ENCODE data around the gene NDUFAF2.

Gene NDUFAF2

GRCh38 chr5:60959156-60959555 lies 14.2 kb downstream of the NDUFAF2 start:
- TF ChIP-seq CTCF (IDR thresholded peaks at IDR 0.05; ENCODE audit: control extremely low read depth, extremely low read depth, low read depth, missing control alignments) = no peak
- no peak for DNase-seq (ENCODE audit: extremely low spot score)
- CTCF ChIA-PET = interaction anchor here (0.7 to 2.5 kb wide), 6 partner anchors 12 to 723 kb away, joined by 3 to 14 read pairs (median 3); no protein-coding TSS in a partner anchor
- POLR2A ChIA-PET = interaction anchor here (0.7 kb wide), 1 partner anchor 8 kb away, joined by 3 read pairs; no protein-coding TSS in a partner anchor

GRCh38 chr5:60960591-60960990 lies 15.6 kb downstream of the NDUFAF2 start:
- no peak for DNase-seq (ENCODE audit: extremely low spot score)
- ChIA-PET POLR2A (no interaction called here), CTCF (interaction anchor here (0.8 to 1.2 kb wide), 2 partner anchors 14 to 283 kb away, joined by 3 to 5 read pairs; no protein-coding TSS in a partner anchor)
- TF ChIP-seq CTCF (IDR thresholded peaks at IDR 0.05; ENCODE audit: control extremely low read depth, extremely low read depth, low read depth, missing control alignments) = peak; percentile 43

GRCh38 chr5:60961685-60962084 lies 16.7 kb downstream of the NDUFAF2 start:
- TF ChIP-seq CTCF (IDR thresholded peaks at IDR 0.05; ENCODE audit: control extremely low read depth, extremely low read depth, low read depth, missing control alignments) = no peak
- no peak for DNase-seq (ENCODE audit: extremely low spot score)
- CTCF ChIA-PET = interaction anchor here (0.7 to 1.4 kb wide), 2 partner anchors 284 to 697 kb away, joined by 3 to 7 read pairs; no protein-coding TSS in a partner anchor
- POLR2A ChIA-PET = no interaction called here

- TF ChIP-seq CTCF (IDR thresholded peaks at IDR 0.05; ENCODE audit: control extremely low read depth, extremely low read depth, low read depth, missing control alignments) = no peak
- ChIA-PET POLR2A (no interaction called here), CTCF (no interaction called here)
- DNase-seq (ENCODE audit: extremely low spot score) = no peak
Measured at GRCh38 chr5:60972231-60972630, 27.2 kb downstream of the NDUFAF2 start.

GRCh38 chr5:60977956-60978737 lies 33.1 kb downstream of the NDUFAF2 start:
- POLR2A ChIA-PET = no interaction called here

GRCh38 chr5:60978968-60979367 lies 34.0 kb downstream of the NDUFAF2 start:
- no peak for TF ChIP-seq CTCF (IDR thresholded peaks at IDR 0.05; ENCODE audit: control extremely low read depth, extremely low read depth, low read depth, missing control alignments)
- POLR2A ChIA-PET = no interaction called here
- no peak for DNase-seq (ENCODE audit: extremely low spot score)
- CTCF ChIA-PET = interaction anchor here (1.3 to 1.5 kb wide), 2 partner anchors 9 to 33 kb away, joined by 3 read pairs; no protein-coding TSS in a partner anchor

More at GRCh38 chr5:60977956-60978737, 33.1 kb downstream of the NDUFAF2 start:
- CTCF ChIA-PET = interaction anchor here (1.3 to 1.5 kb wide), 4 partner anchors 8 to 34 kb away, joined by 3 to 4 read pairs (median 3); no protein-coding TSS in a partner anchor
- TF ChIP-seq CTCF (IDR thresholded peaks at IDR 0.05; ENCODE audit: control extremely low read depth, extremely low read depth, low read depth, missing control alignments) = no peak
- DNase-seq (ENCODE audit: extremely low spot score) = no peak

Data from GM10248 (cell line).